ENCODE measurements around the gene PPP6R3. TPM values are rescaled to one million over a fixed set of nuclear protein-coding genes. Genes with fewer than 3 reads are reported as not detected.
A peak's percentile ranks its signal among the peaks of the same experiment; 100 is the strongest.

Gene PPP6R3
- total RNA-seq, 2 donors from 2014 or later: 118 to 136 TPM

GRCh38 chr11:68641880-68642279, 181.3 kb downstream of the PPP6R3 start:
- Mint-ChIP-seq H3K36me3 (ENCODE audit: low read depth) (peaks cover 6% of the 10 kb centered on the region), H3K4me1 (peaks cover 15% of the 10 kb centered on the region), H3K27ac (no peak overlapping the region), H3K27me3 (ENCODE audit: insufficient read depth) (no peaks in the 10 kb centered on the region), H3K4me3 (no peak overlapping the region), H3K9me3 (peaks cover 19% of the 10 kb centered on the region)
- no peaks in the 10 kb centered on the region for H3K4me1 ChIP-seq (ENCODE audit: control insufficient read depth, insufficient read depth, low read length)
- WGBS, 2 experiments (ENCODE audit: insufficient coverage in 1 of 2, insufficient read length in 1 of 2): 96 to 98% methylated on average over 13 to 15 of the region's 15 CpGs
- H3K27ac ChIP-seq (ENCODE audit: low read depth, low read length): no peak overlapping the region
- H3K9me3 ChIP-seq (ENCODE audit: control insufficient read depth, low read length): peaks cover 12% of the 10 kb centered on the region
- H3K9ac ChIP-seq (ENCODE audit: extremely low read depth, low read length, poor library complexity, severe bottlenecking): no peak overlapping the region
- TF ChIP-seq, protein P1, sequence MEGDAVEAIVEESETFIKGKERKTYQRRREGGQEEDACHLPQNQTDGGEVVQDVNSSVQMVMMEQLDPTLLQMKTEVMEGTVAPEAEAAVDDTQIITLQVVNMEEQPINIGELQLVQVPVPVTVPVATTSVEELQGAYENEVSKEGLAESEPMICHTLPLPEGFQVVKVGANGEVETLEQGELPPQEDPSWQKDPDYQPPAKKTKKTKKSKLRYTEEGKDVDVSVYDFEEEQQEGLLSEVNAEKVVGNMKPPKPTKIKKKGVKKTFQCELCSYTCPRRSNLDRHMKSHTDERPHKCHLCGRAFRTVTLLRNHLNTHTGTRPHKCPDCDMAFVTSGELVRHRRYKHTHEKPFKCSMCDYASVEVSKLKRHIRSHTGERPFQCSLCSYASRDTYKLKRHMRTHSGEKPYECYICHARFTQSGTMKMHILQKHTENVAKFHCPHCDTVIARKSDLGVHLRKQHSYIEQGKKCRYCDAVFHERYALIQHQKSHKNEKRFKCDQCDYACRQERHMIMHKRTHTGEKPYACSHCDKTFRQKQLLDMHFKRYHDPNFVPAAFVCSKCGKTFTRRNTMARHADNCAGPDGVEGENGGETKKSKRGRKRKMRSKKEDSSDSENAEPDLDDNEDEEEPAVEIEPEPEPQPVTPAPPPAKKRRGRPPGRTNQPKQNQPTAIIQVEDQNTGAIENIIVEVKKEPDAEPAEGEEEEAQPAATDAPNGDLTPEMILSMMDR (conservative IDR thresholded peaks at IDR 0.05): no peak
- peak; percentile 64 for DNase-seq
- no peak overlapping the region for H3K4me3 ChIP-seq (ENCODE audit: low read length)
- H3K36me3 ChIP-seq (ENCODE audit: control insufficient read depth, insufficient read depth, low read length): no peaks in the 10 kb centered on the region
- H3K27me3 ChIP-seq (ENCODE audit: control insufficient read depth, insufficient read depth, low read length, poor library complexity, severe bottlenecking): no peaks in the 10 kb centered on the region

- Histone ChIP-seq H3K4me3 (ENCODE audit: low read length) (no peak overlapping the region), H3K27me3 (ENCODE audit: control insufficient read depth, insufficient read depth, low read length, poor library complexity, severe bottlenecking) (no peaks in the 10 kb centered on the region), H3K9ac (ENCODE audit: extremely low read depth, low read length, poor library complexity, severe bottlenecking) (no peak overlapping the region), H3K36me3 (ENCODE audit: control insufficient read depth, insufficient read depth, low read length) (no peaks in the 10 kb centered on the region), H3K27ac (ENCODE audit: low read depth, low read length) (no peak overlapping the region), H3K9me3 (ENCODE audit: control insufficient read depth, low read length) (peaks cover 20% of the 10 kb centered on the region), H3K4me1 (ENCODE audit: control insufficient read depth, insufficient read depth, low read length) (no peaks in the 10 kb centered on the region)
- H3K9me3 Mint-ChIP-seq: peaks cover 24% of the 10 kb centered on the region
- peaks cover 6% of the 10 kb centered on the region for H3K36me3 Mint-ChIP-seq (ENCODE audit: low read depth)
- H3K4me1 Mint-ChIP-seq: peaks cover 5% of the 10 kb centered on the region
- 72 to 74% methylated on average over 10 to 12 of the region's 12 CpGs for WGBS, 2 experiments (ENCODE audit: insufficient coverage in 1 of 2, insufficient read length in 1 of 2)
- H3K4me3 Mint-ChIP-seq: no peak overlapping the region
- no peaks in the 10 kb centered on the region for H3K27me3 Mint-ChIP-seq (ENCODE audit: insufficient read depth)
- TF ChIP-seq, protein P1 (conservative IDR thresholded peaks at IDR 0.05): no peak
- H3K27ac Mint-ChIP-seq: no peak overlapping the region
- no peak for DNase-seq
Measured at GRCh38 chr11:68643585-68643984, 183.0 kb downstream of the PPP6R3 start.

DNA sequence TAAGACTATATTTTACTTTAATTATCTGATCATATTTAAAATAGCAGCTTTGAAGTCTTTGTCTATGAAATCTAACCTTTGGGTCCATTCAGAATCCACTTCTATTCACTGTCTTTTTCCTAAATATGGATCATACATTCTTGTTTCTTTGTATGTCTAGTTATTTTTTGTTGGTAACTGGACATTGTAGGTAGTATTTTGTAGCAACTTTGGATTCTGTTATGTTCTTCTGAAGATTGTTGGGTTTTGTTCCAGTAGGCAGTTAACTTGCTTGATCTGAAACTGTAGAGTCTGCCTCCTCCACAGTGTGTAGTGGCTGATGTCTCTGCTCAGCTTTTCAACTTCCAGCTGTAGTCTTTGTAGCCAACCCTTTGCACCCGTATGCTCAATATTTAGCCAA, 186.3 kb downstream of the PPP6R3 start:
- H3K9me3 Mint-ChIP-seq: peaks cover 24% of the 10 kb centered on the region
- no peaks in the 10 kb centered on the region for H3K27me3 Mint-ChIP-seq (ENCODE audit: insufficient read depth)
- H3K36me3 Mint-ChIP-seq (ENCODE audit: low read depth): no peaks in the 10 kb centered on the region
- no peak overlapping the region for H3K4me3 Mint-ChIP-seq
- no peaks in the 10 kb centered on the region for H3K36me3 ChIP-seq (ENCODE audit: control insufficient read depth, insufficient read depth, low read length)
- H3K27ac ChIP-seq (ENCODE audit: low read depth, low read length): no peak overlapping the region
- WGBS, 2 experiments (ENCODE audit: insufficient coverage in 1 of 2, insufficient read length in 1 of 2): 86 to 89% methylated on average over 1 of the region's 1 CpG
- H3K27ac Mint-ChIP-seq: no peak overlapping the region
- no peak overlapping the region for H3K4me3 ChIP-seq (ENCODE audit: low read length)
- TF ChIP-seq, protein P1 (conservative IDR thresholded peaks at IDR 0.05): no peak
- H3K27me3 ChIP-seq (ENCODE audit: control insufficient read depth, insufficient read depth, low read length, poor library complexity, severe bottlenecking): no peaks in the 10 kb centered on the region
- no peaks in the 10 kb centered on the region for H3K4me1 Mint-ChIP-seq
- H3K9me3 ChIP-seq (ENCODE audit: control insufficient read depth, low read length): peaks cover 20% of the 10 kb centered on the region
- no peaks in the 10 kb centered on the region for H3K4me1 ChIP-seq (ENCODE audit: control insufficient read depth, insufficient read depth, low read length)
- no peak for DNase-seq
- no peak overlapping the region for H3K9ac ChIP-seq (ENCODE audit: extremely low read depth, low read length, poor library complexity, severe bottlenecking)
